Glomerular endothelial cell (primary cell): ENCODE data around the gene ADRA2B. TPM values are rescaled to one million over a fixed set of nuclear protein-coding genes. Genes with fewer than 3 reads are reported as not detected.
"Not testable (repeated sequence)": the region's sequence is repeated elsewhere in the genome, so short reads cannot be mapped to it uniquely, and the experiment has no call there.

ENCODE experiments used
- DNase-seq: peaks from one replicate; pipeline ENCODE4 v3.0.0-alpha.2; 2011; ENCODE audit warnings: low read depth, low spot score; ENCODE audit errors: extremely low read depth
- total RNA-seq: library from RNA; depleted of rRNA; stranded (reverse); fragments of >200 nt; gene quantifications from 2 replicates; pipeline ENCODE4 v1.2.3, GENCODE V29; 2015

ADRA2B gene
- total RNA-seq, 1 donor from 2014 or later = not detected

DNA sequence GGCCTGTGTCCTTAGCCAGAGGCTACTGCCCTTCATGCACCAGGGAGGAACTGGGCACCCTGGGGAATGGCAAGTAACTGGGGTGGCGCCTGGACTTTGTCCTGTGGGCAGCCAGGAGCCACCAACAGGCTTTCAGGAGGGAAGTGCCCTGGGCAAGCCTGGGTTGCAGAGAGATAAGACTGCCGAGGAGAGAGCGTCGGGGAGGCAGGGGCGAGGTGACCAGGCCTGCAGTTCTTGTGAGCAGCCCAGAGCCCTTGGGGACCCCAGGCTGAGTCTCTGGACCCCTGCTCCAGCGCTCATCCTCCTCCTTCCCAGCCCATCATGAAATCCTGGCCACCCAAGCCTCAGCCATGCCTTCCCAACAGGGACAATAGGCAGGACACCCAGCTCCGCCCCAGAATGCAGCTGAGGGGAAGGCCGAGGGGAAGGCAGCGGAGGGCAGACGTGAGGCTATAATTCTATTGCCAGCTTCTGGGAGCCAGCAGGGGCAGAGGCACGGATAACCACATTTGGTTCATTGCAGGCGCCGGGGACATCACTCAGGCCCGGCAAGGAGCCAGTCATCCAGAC lies 25.1 kb downstream of the ADRA2B start:
- no peak for DNase-seq

DNA sequence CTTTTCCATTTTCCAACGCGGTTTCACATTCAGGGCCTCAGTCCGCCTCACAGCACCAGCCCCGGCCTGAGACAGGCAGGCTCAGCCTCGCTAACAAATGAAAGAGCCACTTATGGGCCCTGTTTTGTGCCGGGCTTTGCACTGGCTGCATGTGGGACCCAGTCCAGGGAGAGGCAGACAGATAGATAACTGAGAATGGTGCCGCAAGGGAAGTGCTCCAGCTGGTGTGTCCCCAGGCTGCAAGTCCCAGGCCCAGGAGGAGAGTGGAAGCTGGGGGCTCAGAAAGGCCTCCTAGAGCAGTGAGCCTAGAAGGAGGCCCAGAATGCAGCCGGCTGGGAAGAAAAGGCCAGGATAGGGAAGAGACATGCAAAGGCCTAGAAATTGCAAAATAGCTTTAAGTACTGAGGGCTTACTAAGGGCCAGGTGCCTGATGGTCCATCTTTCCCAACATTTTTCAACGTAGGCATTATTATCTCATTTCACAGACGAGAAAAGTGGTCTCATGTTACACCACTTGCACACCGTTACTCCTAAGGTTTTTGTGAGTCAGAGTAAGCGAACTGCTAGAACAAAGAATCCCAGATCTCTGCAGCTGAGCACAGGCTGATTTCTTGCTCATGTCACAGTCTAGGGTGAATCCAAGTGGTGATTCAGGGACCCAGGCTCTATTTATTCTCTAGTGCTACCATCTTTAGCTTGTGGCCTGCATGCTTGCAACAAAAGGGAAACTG lies 26.0 kb downstream of the ADRA2B start:
- no peak for DNase-seq

DNA sequence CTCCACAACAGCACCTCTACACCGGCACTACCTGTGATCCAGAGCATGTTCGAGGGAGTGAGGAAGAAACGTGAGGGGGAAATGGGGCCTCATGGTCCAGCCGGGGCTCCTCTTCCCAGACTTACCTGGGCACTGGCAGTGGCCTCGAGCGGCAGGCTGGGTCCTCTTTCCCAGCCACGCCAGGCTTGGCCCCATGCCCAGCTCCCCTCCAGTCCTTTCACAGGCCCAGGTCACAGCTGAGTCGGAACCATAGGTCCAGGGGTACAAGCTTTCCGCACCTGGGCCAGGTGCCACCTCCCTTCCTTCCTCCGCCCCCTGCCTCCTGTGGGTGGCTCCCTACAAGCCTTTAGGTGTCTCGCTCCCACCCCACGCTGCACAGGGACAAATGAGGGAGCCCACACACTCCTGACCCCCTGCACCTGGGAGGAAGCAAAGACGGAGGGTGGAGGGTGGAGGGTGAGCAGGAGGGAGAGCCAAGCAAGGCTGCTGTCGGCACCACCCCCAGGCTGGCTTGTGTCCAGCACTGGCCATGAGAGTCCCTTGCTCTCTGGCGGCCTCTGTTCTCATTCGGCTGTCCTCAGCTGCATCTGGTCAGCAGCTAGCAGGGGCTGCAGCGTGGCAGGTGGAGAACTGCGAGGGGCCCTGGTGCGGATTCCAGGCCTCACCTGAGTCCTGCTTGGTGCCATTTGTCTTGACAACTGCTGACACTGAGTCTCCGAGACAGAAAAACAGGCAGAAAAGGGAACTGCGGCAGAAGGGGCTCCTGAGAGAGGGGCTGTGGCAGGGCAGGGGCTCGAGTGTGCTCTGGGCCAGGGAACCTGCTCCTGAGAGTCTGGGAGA lies 26.8 kb downstream of the ADRA2B start:
- DNase-seq = no peak

DNA sequence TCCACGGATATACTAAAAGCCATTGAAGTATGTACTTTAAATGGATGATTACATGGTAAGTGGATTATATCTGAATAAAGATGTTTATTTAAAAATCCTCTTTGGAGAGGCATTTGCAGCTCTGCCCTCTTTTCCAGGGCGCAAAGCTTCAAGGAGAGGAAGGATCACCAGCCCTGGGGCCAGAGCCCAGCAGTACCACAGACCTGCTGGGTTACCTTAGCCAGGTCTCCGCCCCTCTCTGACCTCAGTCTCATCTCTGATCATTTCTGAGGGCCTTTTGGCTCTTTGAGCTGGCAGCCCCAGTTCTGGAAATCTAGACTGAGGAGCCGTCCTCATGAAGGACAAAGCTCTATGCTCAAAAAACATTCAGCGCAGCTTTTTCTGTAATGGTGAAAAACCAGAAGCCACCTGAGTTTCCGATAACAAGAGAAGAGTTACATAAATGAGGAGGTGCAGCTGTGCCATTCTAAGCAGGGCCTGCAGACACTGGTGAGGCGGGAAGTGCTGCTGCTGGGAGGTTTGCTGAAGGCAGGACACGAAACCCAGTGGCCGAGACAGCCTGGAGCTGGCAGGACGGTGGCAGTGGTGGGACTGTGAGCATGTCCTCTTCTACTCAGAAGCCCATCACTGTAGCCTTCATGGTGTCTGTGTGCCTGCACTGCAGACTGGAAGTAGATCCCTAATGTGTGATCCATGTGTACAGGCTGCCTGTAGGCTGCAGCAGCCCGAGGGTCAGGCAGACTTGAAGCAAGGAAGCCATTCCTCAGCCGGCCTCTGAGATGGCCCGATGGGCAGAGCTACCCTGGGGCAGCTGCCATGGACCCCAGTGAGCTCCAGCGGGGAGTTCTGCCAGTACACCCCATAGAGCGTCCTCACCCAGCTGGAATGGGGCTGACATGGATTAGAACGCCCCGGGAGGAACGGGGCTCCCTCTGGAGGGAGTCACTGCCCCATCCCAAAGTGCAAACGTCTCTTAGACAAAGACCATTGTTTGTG lies 27.7 kb downstream of the ADRA2B start:
- no peak for DNase-seq

DNA sequence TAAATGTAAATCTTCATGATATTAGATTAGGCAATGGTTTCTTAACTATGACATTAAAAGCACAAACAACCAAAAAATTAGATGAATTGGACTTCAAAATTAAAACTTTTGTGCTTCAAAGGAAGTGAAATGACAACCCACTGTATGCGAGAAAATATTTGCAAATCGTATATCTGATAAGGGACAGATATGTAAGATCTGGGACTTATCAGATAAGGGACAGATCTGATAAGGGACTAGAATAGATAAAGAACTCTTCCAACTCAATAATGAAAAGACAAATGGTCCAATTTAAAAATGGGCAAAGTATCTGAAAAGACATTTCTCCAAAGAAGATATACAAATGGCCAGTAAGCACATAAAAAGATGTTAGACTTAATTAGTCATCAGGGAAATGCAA lies 29.2 kb downstream of the ADRA2B start:
- no peak for DNase-seq

DNA sequence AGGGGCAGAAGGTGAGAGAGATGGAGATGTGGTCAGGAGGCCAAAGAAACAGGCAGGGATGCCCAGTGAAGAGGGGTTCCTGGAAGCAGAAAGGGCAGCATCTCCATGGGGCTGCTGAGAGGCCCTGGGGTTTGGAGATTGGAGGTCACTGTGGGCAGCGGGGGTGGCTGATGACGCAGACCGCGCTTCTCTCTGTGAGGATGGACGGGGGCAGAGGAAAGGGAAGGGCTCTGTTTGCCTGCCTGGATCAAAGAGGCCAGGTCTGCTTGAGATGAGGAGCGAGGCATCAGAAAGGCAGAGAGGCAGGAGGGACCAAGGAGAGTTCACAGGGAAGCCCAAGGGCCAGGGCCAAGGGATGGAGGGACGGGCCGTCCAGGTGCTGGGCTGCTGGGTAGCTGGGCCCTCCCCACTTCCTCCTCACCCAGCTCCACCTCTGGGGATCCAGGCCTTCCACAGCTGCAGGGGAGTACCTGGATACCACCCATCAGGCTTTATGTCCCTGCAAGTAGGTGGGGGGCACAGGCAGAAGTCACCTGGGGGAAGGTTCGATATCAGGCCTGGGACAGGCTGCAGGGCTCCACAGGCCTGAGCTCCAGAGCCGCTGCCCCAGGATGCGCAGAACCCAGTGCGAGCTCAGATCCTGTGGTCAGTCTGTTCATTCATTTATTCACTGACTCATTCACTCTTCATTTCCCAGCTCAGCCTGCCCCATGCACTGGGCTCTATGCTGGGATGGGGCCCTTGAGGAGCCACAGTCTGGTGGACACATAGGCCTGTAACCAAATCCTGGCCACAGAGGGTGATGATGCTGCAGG lies 30.6 kb downstream of the ADRA2B start:
- no peak for DNase-seq

DNA sequence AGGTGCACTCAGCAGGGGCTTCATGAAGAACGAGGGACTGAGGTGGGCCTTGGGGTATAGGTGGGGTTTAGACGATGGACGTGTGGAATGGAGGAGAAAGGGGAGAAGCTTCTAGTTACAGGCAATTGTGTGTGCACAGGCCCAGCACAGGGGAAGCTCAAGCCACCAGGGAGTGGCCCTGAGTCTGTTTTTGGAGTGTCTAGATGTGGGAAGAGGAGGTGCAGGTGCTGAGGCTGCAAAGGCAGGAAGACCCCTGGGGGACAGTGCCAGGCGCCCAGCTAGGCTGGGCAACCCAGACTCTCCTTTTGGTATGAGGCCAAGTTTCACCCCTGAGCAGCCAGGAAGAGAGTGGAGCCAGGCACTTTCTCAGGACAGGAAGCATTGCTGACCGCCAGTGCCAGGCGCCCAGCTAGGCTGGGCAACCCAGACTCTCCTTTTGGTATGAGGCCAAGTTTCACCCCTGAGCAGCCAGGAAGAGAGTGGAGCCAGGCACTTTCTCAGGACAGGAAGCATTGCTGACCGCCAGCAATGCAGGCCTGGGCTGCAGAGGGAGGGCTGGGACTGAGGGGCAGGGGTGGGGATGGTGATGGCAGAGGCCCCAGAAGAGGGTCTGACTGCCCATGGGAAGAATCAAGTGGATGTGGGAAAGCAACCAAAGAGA lies 31.4 kb downstream of the ADRA2B start:
- not testable (repeated sequence) for DNase-seq

DNA sequence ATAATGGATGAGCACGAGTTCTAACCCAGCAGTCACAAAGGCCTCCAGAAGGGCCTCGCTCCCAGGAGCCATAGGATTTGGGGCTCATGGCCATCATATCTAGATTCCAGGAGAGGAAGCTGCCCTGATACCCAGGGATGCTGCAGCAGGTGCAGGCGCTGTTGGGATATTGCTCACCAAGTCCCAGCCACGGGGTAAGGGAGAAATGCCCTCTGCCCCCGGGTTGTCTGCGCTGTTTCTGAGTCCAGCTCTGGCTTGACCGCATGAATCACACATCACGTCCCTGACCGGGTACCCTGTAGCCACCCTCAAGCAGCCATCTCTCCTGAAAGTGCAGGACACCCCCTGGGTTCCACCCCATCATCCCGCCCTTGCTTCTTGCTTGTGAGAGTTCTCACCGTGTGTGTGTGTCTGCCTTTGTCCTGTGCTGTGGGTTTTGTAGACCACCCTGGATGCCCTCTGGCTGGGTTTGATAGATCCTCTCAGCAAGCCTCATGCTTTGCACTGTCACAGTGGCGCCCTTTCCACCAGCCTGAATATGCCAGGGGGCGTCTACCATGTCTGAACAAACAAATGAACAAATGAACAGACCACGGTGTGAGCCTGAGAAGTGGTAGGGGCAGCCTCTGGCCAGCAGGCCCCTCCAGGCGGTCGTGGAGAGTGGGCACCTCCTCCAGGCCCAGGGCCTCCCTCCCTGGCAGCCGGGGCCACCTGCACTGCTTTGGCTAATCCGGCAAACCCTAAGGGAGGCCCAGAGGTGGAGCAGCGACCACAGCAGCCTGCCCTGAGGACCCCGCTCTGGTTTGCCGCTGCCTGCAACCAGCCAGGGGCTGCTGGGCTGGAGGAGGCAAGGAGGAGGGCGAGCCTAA lies 32.1 kb downstream of the ADRA2B start:
- no peak for DNase-seq

DNA sequence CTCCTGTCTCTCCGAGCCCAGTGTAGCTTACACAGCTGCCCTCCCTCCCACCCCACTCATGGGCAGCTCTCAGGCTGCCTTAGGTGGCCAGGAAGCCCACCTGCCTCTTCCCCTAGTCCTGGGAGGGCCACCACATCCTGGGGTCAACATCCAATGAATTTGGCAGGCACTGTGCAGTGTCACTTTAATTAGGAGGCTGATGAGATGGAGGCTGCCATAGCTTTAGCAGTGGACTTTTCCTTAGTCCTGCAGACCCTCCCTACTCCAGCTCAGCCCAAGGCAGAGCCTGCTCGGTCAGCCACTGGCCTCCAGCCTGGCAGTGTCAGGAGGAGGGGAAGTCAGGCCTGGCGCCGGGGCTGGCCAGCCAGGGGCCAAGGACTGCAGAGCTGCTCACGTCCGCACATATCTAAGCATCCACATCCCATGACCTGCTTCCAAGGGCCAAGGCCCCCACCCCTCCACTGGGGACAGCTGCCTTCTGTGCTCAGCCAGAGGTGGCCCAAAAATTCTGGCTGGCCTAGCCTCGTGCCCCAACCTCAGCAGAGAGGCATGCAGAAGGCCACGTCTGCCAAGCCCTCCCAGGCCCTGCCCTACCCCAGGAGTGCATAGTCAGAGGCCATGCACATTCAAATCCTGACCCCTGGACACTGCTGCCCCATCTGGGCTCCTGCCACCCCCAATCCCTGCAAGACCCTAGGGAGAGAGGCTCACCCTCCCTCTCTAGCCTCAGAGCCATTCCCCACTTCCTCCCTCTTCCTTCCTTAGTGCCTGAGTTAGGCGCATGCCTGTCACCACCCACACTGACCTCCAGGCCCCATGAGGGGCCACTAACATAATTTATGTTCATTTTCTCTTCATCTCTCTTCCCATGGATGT lies 33.1 kb downstream of the ADRA2B start:
- no peak for DNase-seq

DNA sequence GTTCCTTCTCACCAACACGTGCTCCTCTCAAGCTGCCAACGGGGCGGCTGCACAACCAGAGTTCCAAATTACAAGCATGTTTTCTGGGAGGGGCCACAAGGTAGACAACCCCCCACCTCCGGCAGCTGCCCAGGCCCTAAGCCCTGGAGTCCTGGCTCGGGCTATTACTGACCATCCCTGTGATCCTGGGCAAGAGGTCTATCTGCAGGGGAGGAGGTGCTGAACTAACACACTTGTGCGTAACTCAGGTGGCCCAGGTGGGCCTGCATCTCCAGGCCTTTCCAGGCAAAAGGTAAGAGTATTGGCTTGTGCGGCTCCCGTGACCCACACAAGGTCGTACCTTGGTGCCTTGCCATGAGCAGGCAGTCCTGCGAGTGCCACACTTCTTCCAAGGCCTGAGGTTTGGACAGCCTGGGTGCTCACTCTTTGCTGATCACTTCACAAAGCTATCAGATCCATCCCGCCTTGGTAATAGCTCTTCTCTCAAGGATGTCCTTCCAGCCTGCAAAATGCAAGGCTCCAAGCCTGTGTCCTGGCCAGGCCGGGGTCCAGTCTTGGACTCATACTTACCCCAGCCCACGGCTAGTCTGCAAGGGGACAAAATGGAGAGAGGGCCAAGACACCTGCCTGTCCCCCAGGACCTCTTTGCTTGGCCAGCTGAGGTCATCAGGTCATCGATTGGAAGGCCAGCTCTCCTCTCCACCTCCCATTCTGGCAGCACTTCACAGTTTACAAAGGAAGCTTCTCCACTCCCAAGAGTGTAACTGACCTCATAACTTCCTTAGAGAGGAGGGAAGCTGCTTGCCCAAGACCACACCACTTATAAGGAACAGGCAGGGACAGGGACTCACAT lies 33.9 kb downstream of the ADRA2B start:
- DNase-seq = no peak

DNA sequence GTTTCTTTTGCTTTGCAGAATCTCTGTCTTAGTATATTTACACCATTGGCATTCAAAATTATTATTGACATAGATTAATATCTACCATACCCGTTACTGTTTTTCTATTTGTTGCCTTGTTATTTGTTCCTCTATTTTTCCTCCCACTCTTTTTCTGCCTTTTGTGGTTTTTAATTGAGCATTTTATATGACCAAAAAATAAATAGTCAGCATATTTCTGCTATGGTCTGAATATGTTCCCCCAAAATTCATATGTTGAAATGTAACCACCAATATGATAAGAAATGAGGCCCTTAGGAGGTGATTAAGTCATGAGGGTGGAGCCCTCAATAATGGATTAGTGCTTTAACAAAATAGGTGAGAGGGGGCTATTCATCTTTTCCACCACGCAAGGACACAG lies 35.3 kb downstream of the ADRA2B start:
- no peak for DNase-seq

DNA sequence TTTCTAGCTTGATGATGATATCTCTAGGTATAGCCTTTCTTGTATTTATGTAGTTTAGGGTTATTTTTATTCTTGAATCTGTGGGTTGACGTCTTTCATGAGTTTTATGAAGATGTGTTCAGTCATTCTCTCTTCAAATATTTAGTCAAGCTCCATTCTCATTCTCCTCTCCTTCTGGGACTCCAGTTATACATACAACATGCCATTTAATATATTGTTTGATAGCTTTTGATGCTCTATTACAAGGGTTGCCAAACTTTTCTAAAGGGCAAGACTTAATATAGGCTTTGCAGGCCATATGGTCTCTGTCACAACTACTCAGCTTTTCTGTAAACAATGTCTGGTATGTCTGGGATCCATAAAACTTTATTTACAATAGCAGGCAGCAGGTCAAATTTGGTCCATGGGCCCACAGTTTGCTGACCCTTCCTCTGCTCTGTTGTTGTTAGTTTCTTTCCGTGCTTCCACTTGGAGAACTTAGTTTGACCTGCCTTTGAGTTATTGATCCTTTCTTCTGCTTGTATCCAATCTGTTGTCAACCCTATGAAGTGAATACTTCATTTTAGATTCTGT lies 41.1 kb downstream of the ADRA2B start:
- no peak for DNase-seq

DNA sequence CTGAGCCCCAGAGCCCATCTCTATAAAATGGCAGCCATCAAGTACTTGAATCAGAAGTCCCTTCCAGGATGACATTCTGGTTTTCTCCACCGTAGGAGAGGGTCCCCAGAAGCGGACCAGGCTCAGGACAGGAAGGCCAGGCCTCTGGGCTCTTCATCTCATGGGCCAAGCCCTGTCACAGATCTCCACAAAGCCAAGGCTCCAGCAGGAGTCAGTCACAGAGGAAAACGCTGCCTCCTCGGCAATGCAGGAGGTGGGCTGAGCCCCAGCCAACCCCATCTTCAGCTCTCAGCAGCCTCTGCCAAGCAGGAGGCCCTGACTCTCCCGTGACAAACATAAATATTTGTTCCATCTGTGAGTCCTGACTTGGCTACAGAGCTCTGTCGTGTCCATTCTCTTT lies 42.2 kb downstream of the ADRA2B start:
- DNase-seq = no peak

DNA sequence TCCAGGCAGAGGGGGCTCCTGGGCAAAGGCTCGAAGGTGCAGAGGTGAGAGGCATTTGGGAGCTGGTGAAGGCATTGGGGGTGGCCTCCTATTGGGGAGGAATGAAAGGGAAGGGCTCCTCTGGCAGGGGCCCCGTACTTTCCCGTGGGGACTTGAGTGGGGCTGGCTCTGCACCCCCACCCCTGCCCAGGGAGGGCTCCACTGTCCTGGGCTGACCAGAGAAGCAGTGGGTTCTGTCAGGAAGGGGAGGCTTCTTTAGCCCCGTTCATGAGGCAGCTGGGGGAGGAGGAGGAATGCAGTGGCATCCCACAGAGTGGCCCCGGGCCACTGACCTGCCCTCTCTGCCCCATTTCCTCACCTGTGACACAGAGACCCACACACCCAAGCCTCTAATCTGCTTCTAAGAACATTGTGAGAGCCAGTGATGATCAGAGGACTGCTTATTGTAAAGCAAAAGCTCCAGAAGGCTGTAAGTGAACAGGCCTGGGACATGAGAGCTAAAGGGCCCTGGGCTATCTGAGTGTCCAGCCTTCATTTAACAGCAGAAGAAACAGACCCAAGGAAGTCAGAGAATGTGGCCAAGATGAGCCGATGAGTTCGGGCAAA lies 43.1 kb downstream of the ADRA2B start:
- no peak for DNase-seq

DNA sequence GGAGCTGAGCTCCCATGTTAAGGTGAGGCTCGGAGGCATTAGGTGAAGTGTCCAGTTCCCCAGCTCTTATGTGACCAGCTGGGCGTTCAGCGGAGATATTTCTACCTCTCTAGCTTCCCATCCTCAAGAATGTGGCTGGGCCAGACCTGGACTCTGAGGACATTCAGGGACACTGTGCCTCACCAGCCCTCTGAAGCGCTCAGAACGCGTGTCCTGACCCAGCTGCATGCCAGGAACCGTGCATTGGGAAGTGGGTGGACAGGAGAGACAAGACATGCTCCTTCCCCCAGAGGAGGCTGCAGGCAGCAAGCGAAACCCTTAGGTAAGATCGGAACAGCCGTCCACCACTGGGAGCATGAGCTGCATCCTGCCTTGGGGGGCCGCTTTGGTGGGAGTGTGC lies 43.6 kb downstream of the ADRA2B start:
- no peak for DNase-seq
